NCI-H460 (cell line): Measurements from ENCODE around the gene PRR3. TPM values are rescaled to one million over a fixed set of nuclear protein-coding genes. Genes with fewer than 3 reads are reported as not detected.

ENCODE experiments used
- DNase-seq: peaks from one replicate; pipeline ENCODE4 v3.0.0-alpha.2; 2016; ENCODE audit warnings: low read depth; ENCODE audit errors: extremely low read depth
- total RNA-seq: library from RNA; depleted of rRNA; stranded (reverse); fragments of >200 nt; shearing (Covaris generic); gene quantifications from 2 replicates; pipeline ENCODE4 v1.2.3, GENCODE V29; 2014

The PRR3 gene
- total RNA-seq, 1 experiment from 2014 or later: 9.6 TPM

GRCh38 chr6:30570263-30570662, 13.2 kb downstream of the PRR3 start:
- DNase-seq: no peak

GRCh38 chr6:30570740-30571074, 13.6 kb downstream of the PRR3 start:
- no peak for DNase-seq

GRCh38 chr6:30571075-30571761, 14.1 kb downstream of the PRR3 start, which contains the start of gene ABCF1:
Gene ABCF1 (plus strand): TSS chr6:30571442. CDS start chr6:30571488, 46 bp downstream.
- peak; percentile 92 for DNase-seq

DNA sequence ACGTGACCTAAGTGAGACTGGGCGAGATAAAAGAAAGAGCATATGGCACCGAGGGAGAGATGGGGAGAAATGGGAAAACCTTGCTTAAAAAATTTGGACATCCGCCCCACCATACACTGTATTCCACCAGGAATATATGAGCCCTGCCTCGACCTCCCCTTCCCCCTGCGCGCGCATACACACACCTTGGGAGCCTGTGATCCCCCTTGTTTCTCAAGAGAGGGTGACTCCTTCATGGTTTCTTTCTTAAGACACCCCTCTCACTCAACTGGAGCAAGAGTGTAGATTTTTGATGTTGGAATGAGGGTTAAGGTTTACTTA, 14.6 kb downstream of the PRR3 start:
- DNase-seq: no peak

DNA sequence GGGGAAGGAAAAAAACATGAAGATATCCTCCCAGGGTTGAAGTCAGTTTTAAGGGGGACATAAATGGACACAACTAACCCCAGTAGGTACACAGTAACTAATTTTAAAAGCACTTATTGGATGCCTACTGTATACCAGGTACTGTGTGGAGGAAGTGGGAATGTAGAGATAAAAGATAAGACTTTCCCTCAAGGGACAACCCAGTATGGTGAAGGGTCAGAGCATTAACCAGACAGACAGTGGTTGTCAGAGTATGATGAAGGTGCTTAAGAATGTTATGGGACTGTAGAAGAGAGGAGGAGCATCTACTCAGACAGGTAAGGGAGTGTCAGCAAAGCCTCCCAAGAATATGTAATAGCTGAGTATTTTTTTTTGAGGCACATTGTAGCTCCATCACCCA, 15.1 kb downstream of the PRR3 start:
- DNase-seq: no peak

DNA sequence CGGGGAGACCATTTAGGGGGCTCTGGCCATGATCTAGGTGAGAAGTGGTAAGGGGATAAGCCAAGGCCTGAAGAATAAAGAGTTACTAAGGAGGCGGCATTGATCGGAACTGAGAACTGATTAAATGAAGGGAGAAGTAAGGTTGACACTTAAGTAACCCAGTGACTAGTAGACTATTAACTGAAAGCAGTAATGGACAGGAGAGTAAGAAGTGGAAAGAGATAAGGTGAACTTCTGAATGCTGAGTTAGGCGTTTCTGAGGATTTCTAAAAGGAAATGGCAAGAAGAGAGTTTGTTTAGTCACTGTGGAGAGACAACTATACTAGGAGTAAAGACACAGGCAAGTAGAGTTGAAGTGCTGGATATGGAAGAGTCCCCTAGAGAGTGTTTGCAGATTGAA, 16.0 kb downstream of the PRR3 start:
- DNase-seq: no peak

GRCh38 chr6:30578051-30578450, 21.0 kb downstream of the PRR3 start:
- no peak for DNase-seq

- no peak for DNase-seq
These were observed 26.8 kb downstream of the PRR3 start for GRCh38 chr6:30583921-30584320.

DNA sequence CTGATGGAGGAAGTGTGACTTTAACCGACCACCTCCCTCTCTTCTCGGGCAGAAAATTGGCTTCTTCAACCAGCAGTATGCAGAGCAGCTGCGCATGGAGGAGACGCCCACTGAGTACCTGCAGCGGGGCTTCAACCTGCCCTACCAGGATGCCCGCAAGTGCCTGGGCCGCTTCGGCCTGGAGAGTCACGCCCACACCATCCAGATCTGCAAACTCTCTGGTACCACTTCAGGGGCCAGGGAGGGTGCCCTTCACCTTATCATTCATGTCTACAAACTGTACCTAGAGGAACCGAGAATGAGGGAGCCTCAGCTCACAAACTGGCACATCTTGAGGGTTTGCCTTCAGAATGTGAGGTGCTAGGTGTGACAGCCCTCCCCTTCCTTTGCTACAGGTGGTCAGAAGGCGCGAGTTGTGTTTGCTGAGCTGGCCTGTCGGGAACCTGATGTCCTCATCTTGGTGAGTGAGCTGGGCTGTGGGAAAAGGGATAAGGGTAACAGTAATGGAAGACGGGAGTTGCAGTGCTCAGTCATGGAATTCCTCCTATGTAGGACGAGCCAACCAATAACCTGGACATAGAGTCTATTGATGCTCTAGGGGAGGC, 32.8 kb downstream of the PRR3 start:
- DNase-seq: no peak

DNA sequence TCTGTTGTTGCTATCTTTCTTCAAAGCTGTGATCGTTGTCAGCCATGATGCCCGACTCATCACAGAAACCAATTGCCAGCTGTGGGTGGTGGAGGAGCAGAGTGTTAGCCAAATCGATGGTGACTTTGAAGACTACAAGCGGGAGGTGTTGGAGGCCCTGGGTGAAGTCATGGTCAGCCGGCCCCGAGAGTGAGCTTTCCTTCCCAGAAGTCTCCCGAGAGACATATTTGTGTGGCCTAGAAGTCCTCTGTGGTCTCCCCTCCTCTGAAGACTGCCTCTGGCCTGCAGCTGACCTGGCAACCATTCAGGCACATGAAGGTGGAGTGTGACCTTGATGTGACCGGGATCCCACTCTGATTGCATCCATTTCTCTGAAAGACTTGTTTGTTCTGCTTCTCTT, 33.4 kb downstream of the PRR3 start:
- DNase-seq: no peak

- DNase-seq: no peak
These were observed 33.9 kb downstream of the PRR3 start for GRCh38 chr6:30591008-30591407.

GRCh38 chr6:30592287-30592686, 35.2 kb downstream of the PRR3 start:
- no peak for DNase-seq

GRCh38 chr6:30597315-30598144, 40.4 kb downstream of the PRR3 start:
- peak; percentile 81 for DNase-seq

GRCh38 chr6:30598912-30599624, 42.0 kb downstream of the PRR3 start:
- no peak for DNase-seq

DNA sequence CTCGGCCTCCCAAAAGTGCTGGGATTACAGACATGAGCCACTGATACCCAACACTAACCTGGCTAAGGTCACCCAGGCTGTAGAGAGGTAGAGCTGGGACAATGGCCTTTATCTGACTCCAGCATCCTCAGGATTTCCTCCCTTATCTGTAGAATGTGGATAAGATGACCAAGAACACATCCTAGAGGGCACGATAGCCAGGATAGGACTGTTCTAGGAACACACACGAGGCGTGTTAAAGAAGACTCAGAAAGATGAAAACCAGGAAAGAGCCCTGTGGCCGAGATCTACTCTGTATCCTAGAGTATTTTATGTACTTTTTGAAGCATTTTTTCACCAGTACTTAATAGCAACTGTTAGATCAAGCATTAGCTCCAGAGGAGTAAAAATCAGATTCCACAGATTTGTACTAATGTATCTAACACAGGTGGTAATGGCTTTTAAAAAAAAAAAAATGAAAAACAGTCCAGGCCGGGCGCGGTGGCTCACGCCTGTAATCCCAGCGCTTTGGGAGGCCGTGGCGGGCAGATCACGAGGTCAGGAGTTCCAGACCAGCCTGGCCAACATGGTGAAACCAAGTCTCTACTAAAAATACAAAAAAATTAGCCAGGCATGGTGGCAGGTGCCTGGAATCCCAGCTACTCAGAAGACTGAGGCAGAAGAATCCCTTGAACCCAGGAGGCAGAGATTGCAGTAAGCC, 42.7 kb downstream of the PRR3 start:
- no peak for DNase-seq

- DNase-seq: no peak
These were observed 43.4 kb downstream of the PRR3 start for GRCh38 chr6:30600451-30600961.

DNA sequence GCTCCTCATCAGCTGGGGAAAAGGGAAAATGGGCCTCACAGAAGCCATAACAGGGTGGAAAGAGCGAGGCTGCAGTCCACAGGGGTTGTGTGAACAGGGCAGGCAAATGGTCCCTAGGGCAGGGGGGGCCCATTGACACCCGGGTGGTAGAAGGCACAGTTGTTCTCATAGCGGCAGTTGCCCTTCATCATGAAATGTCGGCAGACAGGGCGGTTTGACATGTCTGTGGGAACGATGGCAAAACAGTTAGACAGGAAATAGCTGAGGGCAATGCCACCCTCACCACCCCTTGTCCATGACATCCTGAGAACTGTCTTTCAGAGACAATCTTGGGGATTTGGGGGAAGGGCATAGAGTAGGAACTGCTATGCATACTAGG, 44.3 kb downstream of the PRR3 start:
- DNase-seq: no peak

DNA sequence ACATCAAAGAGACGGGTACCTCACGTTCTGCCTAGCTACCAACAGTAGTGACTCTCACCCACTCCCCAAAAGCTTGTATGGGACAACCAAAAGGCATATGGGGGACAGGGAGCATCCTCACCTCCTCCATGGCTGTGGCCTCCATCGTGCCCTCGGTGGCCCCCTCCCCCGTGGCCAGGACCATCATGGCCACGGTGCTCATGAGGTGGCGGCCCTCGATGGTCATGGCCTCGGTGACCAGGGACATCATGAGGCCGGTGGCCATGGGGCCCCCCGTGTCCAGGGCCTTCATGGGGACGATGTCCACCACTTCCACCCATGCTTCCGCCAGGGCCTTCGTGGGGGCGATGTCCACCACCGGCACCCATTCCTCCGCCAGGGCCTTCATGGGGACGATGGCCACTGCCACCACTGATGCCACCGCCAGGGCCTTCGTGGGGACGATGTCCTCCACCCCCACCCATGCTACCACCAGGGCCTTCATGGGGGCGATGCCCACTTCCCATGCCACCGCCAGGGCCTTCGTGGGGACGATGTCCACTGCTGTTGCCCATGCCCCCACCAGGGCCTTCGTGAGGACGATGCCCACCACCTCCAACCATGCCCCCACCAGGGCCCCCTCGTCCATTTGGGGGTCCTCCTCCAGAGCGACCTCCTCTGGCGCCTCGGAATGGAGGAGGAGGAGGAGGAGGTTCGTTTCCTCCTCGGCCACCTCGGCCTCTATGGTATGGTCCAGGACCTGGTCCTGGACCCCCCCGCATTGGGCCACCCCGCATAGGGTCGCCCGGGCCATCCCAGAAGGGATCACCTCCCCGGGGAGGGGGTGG, 44.9 kb downstream of the PRR3 start:
- no peak for DNase-seq

- no peak for DNase-seq
These were observed 46.9 kb downstream of the PRR3 start for GRCh38 chr6:30603961-30604360.

DNA sequence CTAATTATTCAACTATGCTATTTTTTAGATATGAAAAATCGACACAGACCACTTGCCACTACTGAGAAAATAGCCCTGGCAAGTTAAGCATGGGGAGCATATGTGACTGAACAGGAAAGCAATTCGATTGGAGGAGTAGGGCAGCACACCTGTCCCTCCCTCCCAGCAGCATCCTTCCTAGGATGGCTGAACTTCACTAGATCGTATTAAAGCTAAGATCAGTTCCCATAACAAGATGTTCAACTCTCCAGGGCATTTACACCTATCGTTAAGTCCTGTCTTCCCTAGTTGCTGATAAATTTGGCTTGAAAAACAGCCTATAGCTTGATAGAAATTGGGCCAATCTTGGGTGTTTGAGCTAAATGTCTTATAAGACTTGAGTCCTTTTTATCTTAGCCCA, 53.0 kb downstream of the PRR3 start:
- DNase-seq: no peak
